Measurements from ENCODE around the gene MRPS31. TPM values are rescaled to one million over a fixed set of nuclear protein-coding genes. Genes with fewer than 3 reads are reported as not detected.
A peak's percentile ranks its signal among the peaks of the same experiment; 100 is the strongest.

Gene MRPS31
- total and polyA plus RNA-seq, 2 donors from 2014 or later = 24.3 to 47.3 TPM

DNA sequence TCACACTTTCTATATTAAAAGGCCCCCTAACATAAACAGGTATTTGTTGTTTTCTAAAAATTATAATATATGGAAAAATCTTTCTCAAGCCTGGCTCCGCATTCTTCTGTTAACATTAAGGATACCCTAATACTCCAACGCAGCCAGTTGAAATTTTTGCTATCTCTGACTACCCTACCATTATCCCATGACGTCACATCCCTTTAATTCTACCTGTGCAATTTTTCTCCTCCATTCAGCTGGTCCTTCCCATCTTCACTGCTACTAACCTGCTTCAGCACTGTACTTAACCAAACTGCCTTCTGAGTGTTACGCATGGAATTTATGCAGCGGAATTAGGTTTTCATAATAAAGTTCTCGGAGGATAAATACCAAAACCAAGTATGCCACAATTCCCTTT is 1.0 kb downstream of the MRPS31 start:
- TF ChIP-seq, protein P1, sequence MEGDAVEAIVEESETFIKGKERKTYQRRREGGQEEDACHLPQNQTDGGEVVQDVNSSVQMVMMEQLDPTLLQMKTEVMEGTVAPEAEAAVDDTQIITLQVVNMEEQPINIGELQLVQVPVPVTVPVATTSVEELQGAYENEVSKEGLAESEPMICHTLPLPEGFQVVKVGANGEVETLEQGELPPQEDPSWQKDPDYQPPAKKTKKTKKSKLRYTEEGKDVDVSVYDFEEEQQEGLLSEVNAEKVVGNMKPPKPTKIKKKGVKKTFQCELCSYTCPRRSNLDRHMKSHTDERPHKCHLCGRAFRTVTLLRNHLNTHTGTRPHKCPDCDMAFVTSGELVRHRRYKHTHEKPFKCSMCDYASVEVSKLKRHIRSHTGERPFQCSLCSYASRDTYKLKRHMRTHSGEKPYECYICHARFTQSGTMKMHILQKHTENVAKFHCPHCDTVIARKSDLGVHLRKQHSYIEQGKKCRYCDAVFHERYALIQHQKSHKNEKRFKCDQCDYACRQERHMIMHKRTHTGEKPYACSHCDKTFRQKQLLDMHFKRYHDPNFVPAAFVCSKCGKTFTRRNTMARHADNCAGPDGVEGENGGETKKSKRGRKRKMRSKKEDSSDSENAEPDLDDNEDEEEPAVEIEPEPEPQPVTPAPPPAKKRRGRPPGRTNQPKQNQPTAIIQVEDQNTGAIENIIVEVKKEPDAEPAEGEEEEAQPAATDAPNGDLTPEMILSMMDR (IDR thresholded peaks at IDR 0.05; ENCODE audit: borderline replicate concordance, extremely low read depth, insufficient read depth) = no peak

DNA sequence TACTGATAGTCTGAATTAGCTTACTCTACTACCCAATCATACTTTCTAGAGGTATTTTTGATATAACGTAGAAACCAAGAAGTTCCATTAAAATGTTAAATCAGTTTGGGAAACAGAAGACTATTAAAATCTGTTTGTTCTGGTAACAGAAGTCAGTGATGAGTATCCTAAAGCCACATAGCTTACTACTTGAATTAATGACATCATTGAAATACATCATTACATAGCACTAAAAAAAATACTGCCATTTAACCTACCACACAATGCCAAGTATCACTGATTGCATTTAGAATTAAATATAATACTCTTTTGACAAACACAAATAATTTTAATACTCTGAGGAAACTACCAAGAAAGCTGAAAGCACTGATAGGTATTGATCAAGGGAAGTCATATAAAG is 5.4 kb downstream of the MRPS31 start:
- no peak for FAIRE-seq

More for the DNA sequence above, 1.0 kb downstream of the MRPS31 start:
- intact Hi-C loops (cut with DNase I) = no loop called here
- peak overlapping the region; percentile 75 to 99 (median 98) for H3K4me3 ChIP-seq (ENCODE audit: low read length in 3 of 3)
- no peaks in the 10 kb centered on the region for H3K9me3 ChIP-seq (ENCODE audit: control insufficient read depth in 2 of 3, insufficient read depth in 1 of 3, low read length in 3 of 3)
- no peak overlapping the region for H3K27ac ChIP-seq (ENCODE audit: low read depth in 2 of 2, low read length in 2 of 2)
- H3K36me3 ChIP-seq (ENCODE audit: control insufficient read depth in 2 of 3, insufficient read depth in 3 of 3, low read length in 3 of 3) = peaks cover 0 to 8% (median 0%) of the 10 kb centered on the region in 3 donors
- H3K4me1 ChIP-seq (ENCODE audit: control insufficient read depth in 2 of 3, insufficient read depth in 2 of 3, low read depth in 1 of 3, low read length in 3 of 3) = peaks cover 0 to 17% (median 4%) of the 10 kb centered on the region in 3 donors
- DNase-seq (no peak), FAIRE-seq (no peak)
- no peaks in the 10 kb centered on the region for H3K27me3 ChIP-seq (ENCODE audit: control insufficient read depth, insufficient read depth, low read length)
- peak overlapping the region in 2 of 3 donors; percentile 98 to 99 for H3K9ac ChIP-seq (ENCODE audit: low read length in 3 of 3)

DNA sequence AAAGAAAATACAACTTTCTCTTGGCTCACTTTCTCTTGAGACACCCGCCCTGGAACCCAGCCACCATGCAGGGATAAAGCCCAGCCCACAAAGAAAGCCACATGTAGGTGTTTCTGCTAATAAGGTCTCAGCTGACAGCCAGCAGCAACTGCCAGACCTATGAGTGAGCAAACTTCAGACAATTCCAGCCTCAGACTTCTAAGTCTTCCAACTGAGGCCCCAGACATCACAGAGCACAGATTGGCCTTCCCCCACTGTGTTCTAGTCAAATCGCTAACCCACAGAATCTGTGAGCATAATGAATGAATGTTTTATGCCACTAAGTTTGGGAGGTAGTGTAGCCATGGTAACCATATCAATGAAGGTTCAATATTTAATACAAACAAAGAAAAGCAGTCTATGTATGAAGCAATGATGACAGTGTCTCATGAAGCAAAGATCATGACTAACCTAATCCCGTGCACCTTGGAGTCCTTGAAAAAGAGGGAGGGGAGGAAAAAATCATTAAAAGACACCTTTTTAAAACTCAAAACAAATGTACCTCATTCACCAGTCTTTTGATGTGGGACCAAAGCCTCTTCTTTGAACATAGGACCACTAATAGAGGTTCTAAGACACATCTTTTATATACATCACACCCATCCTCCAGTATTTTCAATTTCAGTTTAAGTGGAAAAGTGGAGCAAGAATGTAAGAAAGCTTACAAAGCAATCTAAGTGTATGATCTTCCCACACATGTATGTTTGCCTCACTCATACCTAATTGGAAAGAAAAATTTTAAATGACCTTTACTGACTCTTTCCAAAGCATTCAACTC is 6.2 kb downstream of the MRPS31 start:
- no peak for DNase-seq
- Histone ChIP-seq H3K27ac (ENCODE audit: low read depth in 2 of 2, low read length in 2 of 2) (no peak overlapping the region), H3K9ac (ENCODE audit: low read length in 3 of 3) (no peak overlapping the region), H3K4me1 (ENCODE audit: control insufficient read depth in 2 of 3, insufficient read depth in 2 of 3, low read depth in 1 of 3, low read length in 3 of 3) (peaks cover 0 to 7% (median 2%) of the 10 kb centered on the region in 3 donors), H3K36me3 (ENCODE audit: control insufficient read depth in 2 of 3, insufficient read depth in 3 of 3, low read length in 3 of 3) (peaks cover 0 to 21% (median 8%) of the 10 kb centered on the region in 3 donors), H3K4me3 (ENCODE audit: low read length in 3 of 3) (no peak overlapping the region), H3K27me3 (ENCODE audit: control insufficient read depth, insufficient read depth, low read length) (no peaks in the 10 kb centered on the region), H3K9me3 (ENCODE audit: control insufficient read depth in 2 of 3, insufficient read depth in 1 of 3, low read length in 3 of 3) (no peaks in the 10 kb centered on the region)
- no peak for FAIRE-seq
- intact Hi-C loops (cut with DNase I) = no loop called here
- TF ChIP-seq, protein P1 (IDR thresholded peaks at IDR 0.05; ENCODE audit: borderline replicate concordance, extremely low read depth, insufficient read depth) = no peak

More for the DNA sequence above, 5.4 kb downstream of the MRPS31 start:
- TF ChIP-seq, protein P1 (IDR thresholded peaks at IDR 0.05; ENCODE audit: borderline replicate concordance, extremely low read depth, insufficient read depth) = no peak
- Histone ChIP-seq H3K4me1 (ENCODE audit: control insufficient read depth in 2 of 3, insufficient read depth in 2 of 3, low read depth in 1 of 3, low read length in 3 of 3) (peaks cover 0 to 14% (median 4%) of the 10 kb centered on the region in 3 donors), H3K9ac (ENCODE audit: low read length in 3 of 3) (no peak overlapping the region), H3K27ac (ENCODE audit: low read depth in 2 of 2, low read length in 2 of 2) (no peak overlapping the region), H3K36me3 (ENCODE audit: control insufficient read depth in 2 of 3, insufficient read depth in 3 of 3, low read length in 3 of 3) (peaks cover 0 to 21% (median 8%) of the 10 kb centered on the region in 3 donors), H3K27me3 (ENCODE audit: control insufficient read depth, insufficient read depth, low read length) (no peaks in the 10 kb centered on the region), H3K4me3 (ENCODE audit: low read length in 3 of 3) (no peak overlapping the region), H3K9me3 (ENCODE audit: control insufficient read depth in 2 of 3, insufficient read depth in 1 of 3, low read length in 3 of 3) (no peaks in the 10 kb centered on the region)
- no peak for DNase-seq
- intact Hi-C loops (cut with DNase I) = no loop called here
